GM23338 (cell line): ENCODE results near the gene ITCH. TPM values are rescaled to one million over a fixed set of nuclear protein-coding genes. Genes with fewer than 3 reads are reported as not detected.

Experiments used
- ATAC-seq: fragments of 200-7000 bp; cut with Tn5 transposase; 3 replicates; pipeline ENCODE4 v1.9.1; 2020
- DNase-seq: peaks from one replicate; pipeline ENCODE4 v3.0.0-alpha.2; 2015; ENCODE audit warnings: low spot score
- H2AFZ ChIP-seq: fragments of 200-600 bp; sonication (generic); 2 replicates; pipeline ENCODE4 v1.8.0; 2016; ENCODE audit warnings: antibody characterized with exemption, mild to moderate bottlenecking, moderate library complexity
- H3F3A ChIP-seq: fragments of 200-600 bp; sonication (generic); replicated peaks from 2 replicates; pipeline ENCODE4 v1.8.0; 2017; ENCODE audit warnings: antibody characterized with exemption, mixed run types, low read depth
- H3K27ac ChIP-seq: fragments of 200-600 bp; sonication (generic); 2 replicates; pipeline ENCODE4 v1.6.1; 2016; ENCODE audit warnings: low read depth
- H3K27me3 ChIP-seq: fragments of 200-600 bp; sonication (generic); 2 replicates; pipeline ENCODE4 v1.8.0; 2016; ENCODE audit warnings: mild to moderate bottlenecking, mixed run types, moderate library complexity; ENCODE audit not compliant: insufficient read depth
- H3K36me3 ChIP-seq: fragments of 200-600 bp; sonication (generic); 2 replicates; pipeline ENCODE4 v1.8.0; 2016; ENCODE audit warnings: mild to moderate bottlenecking; ENCODE audit not compliant: insufficient read depth
- H3K4me1 ChIP-seq: fragments of 200-600 bp; sonication (generic); 2 replicates; pipeline ENCODE4 v1.8.0; 2016; ENCODE audit warnings: mild to moderate bottlenecking, moderate library complexity; ENCODE audit not compliant: insufficient read depth
- H3K4me2 ChIP-seq: fragments of 200-600 bp; sonication (generic); 2 replicates; pipeline ENCODE4 v1.7.1; 2017; ENCODE audit warnings: mixed run types
- H3K4me3 ChIP-seq: fragments of 200-600 bp; sonication (generic); 2 replicates; pipeline ENCODE4 v1.6.1; 2016; ENCODE audit warnings: mixed run types
- H3K79me2 ChIP-seq: fragments of 200-600 bp; sonication (generic); replicated peaks from 2 replicates; pipeline ENCODE4 v1.8.0; 2017; ENCODE audit warnings: mild to moderate bottlenecking; ENCODE audit not compliant: insufficient read depth
- H3K9me2 ChIP-seq: fragments of 200-600 bp; sonication (generic); 2 replicates; pipeline ENCODE4 v1.8.0; 2017; ENCODE audit not compliant: insufficient read depth
- H4K20me1 ChIP-seq: fragments of 200-600 bp; sonication (generic); replicated peaks from 2 replicates; pipeline ENCODE4 v1.8.0; 2017; ENCODE audit warnings: mild to moderate bottlenecking; ENCODE audit not compliant: insufficient read depth
- H3K27ac Mint-ChIP-seq: 2 replicates; pipeline ENCODE4 v1.8.0; 2020; ENCODE audit warnings: inconsistent platforms, mild to moderate bottlenecking, moderate library complexity, mixed read lengths
- H3K27me3 Mint-ChIP-seq: 3 replicates; pipeline ENCODE4 v1.8.0; 2022; ENCODE audit warnings: low read depth, mild to moderate bottlenecking, moderate library complexity, mixed read lengths, inconsistent platforms; ENCODE audit not compliant: insufficient read depth, poor library complexity
- H3K36me3 Mint-ChIP-seq: 3 replicates; pipeline ENCODE4 v1.8.0; 2021; ENCODE audit warnings: low read depth, mild to moderate bottlenecking, inconsistent platforms, moderate library complexity, mixed read lengths
- H3K4me1 Mint-ChIP-seq: 3 replicates; pipeline ENCODE4 v1.8.0; 2020; ENCODE audit warnings: mild to moderate bottlenecking, inconsistent platforms, mixed read lengths
- H3K4me3 Mint-ChIP-seq: 3 replicates; pipeline ENCODE4 v1.8.0; 2021; ENCODE audit warnings: moderate library complexity, mild to moderate bottlenecking, inconsistent platforms, mixed read lengths
- H3K9me3 Mint-ChIP-seq: 3 replicates; pipeline ENCODE4 v1.8.0; 2020; ENCODE audit warnings: moderate library complexity, mild to moderate bottlenecking, inconsistent platforms, mixed read lengths
- CREB1 ChIP-seq: fragments of 250-450 bp; sonication (Bioruptor Pico); IDR thresholded peaks from 2 replicates; pipeline ENCODE4 v1.5.0; 2020; ENCODE audit warnings: low read depth, mild to moderate bottlenecking, moderate library complexity
- CTCF ChIP-seq, 2 experiments: fragments of 200-600 bp in 1 of 2; sonication (generic) in 1 of 2; conservative IDR thresholded peaks; 2 replicates each; pipeline versions ENCODE4 v1.5.1 to v1.6.1; 2016 to 2017; ENCODE audit warnings: antibody characterized with exemption in 2 of 2, low read depth in 2 of 2, mild to moderate bottlenecking in 2 of 2, moderate library complexity in 1 of 2
- ETS1 ChIP-seq: IDR thresholded peaks from 2 replicates; pipeline ENCODE4 v1.6.1; 2016; ENCODE audit warnings: antibody characterized with exemption
- EZH2 ChIP-seq: fragments of 200-600 bp; sonication (generic); IDR thresholded peaks from one replicate; pipeline ENCODE4 v1.8.0; 2017; ENCODE audit warnings: antibody characterized with exemption, mild to moderate bottlenecking, low read depth; ENCODE audit not compliant: unreplicated experiment
- EZH2phosphoT487 ChIP-seq: fragments of 200-600 bp; sonication (generic); IDR thresholded peaks from one replicate; pipeline ENCODE4 v1.8.1; 2018; ENCODE audit warnings: antibody characterized with exemption; ENCODE audit not compliant: unreplicated experiment
- JUNB ChIP-seq: IDR thresholded peaks from one replicate; pipeline ENCODE4 v1.6.1; 2016; ENCODE audit warnings: antibody characterized with exemption; ENCODE audit not compliant: unreplicated experiment
- NANOG ChIP-seq: IDR thresholded peaks from 2 replicates; pipeline ENCODE4 v1.6.1; 2016; ENCODE audit warnings: antibody characterized with exemption, borderline replicate concordance
- POLR2AphosphoS5 ChIP-seq: IDR thresholded peaks from 2 replicates; pipeline ENCODE4 v1.6.1; 2016; ENCODE audit warnings: antibody characterized with exemption, low read depth
- REST ChIP-seq: IDR thresholded peaks from one replicate; pipeline ENCODE4 v1.6.1; 2018; ENCODE audit warnings: antibody characterized with exemption; ENCODE audit not compliant: unreplicated experiment
- STAT1 ChIP-seq: IDR thresholded peaks from one replicate; pipeline ENCODE4 v1.6.1; 2016; ENCODE audit warnings: antibody characterized with exemption; ENCODE audit not compliant: unreplicated experiment
- ZNF114 ChIP-seq: fragments of 250-450 bp; sonication (Bioruptor Pico); IDR thresholded peaks from 2 replicates; pipeline ENCODE4 v1.5.0; 2020; ENCODE audit warnings: mild to moderate bottlenecking, moderate library complexity
- ZNF331 ChIP-seq: fragments of 250-450 bp; sonication (Bioruptor Pico); IDR thresholded peaks from 2 replicates; pipeline ENCODE4 v1.5.0; 2020; ENCODE audit warnings: low read depth, mild to moderate bottlenecking, moderate library complexity
- ZNF462 ChIP-seq: fragments of 250-450 bp; sonication (Bioruptor Pico); IDR thresholded peaks from 2 replicates; pipeline ENCODE4 v1.5.0; 2020; ENCODE audit warnings: mild to moderate bottlenecking, moderate library complexity
- polyA plus RNA-seq: library from polyadenylated mRNA; unstranded; fragments of >200 nt; fragmentation: Nextera tagmentation; extraction: Ambion mirVana; gene quantifications from 2 replicates; pipeline ENCODE4 v1.2.1, GENCODE V29; 2016
- total RNA-seq: library from RNA; depleted of rRNA; stranded (reverse); fragments of >200 nt; shearing (Covaris generic); gene quantifications from 2 replicates; pipeline ENCODE4 v1.2.3, GENCODE V29; 2014

The ITCH gene
- total and polyA plus RNA-seq, 2 experiments from 2014 or later, result 16.4 to 31.6 TPM

- peaks cover 97% of the 10 kb centered on the region for H3K79me2 ChIP-seq
- no peaks in the 10 kb centered on the region for H3K27me3 ChIP-seq
- Mint-ChIP-seq H3K4me3 (no peak overlapping the region), H3K27ac (peak overlapping the region; percentile 38; the same call in 1 of the 2 replicates), H3K27me3 (peaks cover 2% of the 10 kb centered on the region), H3K36me3 (peaks cover 11% of the 10 kb centered on the region), H3K4me1 (peaks cover 23% of the 10 kb centered on the region), H3K9me3 (no peaks in the 10 kb centered on the region)
- no peak overlapping the region for H3K4me2 ChIP-seq
- H3K36me3 ChIP-seq, result no peaks in the 10 kb centered on the region
- peaks cover 29% of the 10 kb centered on the region for H4K20me1 ChIP-seq
- H3K4me3 ChIP-seq, result no peak overlapping the region
- H3F3A ChIP-seq, result no peaks in the 10 kb centered on the region
- H3K4me1 ChIP-seq, result peaks cover 7% of the 10 kb centered on the region
- H3K27ac ChIP-seq, result no peak overlapping the region
- TF ChIP-seq ZNF114, result no peak
- TF ChIP-seq ETS1, result no peak
- no peak for TF ChIP-seq POLR2AphosphoS5
- TF ChIP-seq ZNF331 (CRISPR knock-in tag), result no peak
- TF ChIP-seq CTCF (conservative IDR thresholded peaks at IDR 0.05; ENCODE audit: low read depth in 2 of 2), result no peak
- TF ChIP-seq EZH2, result no peak
- TF ChIP-seq ZNF462 (CRISPR knock-in tag), result no peak
- TF ChIP-seq REST, result no peak
- TF ChIP-seq NANOG, result no peak
- TF ChIP-seq JUNB, result no peak
- TF ChIP-seq CREB1 (CRISPR knock-in tag), result no peak
- TF ChIP-seq STAT1, result no peak
- TF ChIP-seq EZH2phosphoT487, result no peak
- ATAC-seq (no peak), DNase-seq (no peak)
- no peak overlapping the region for H2AFZ ChIP-seq
- no peaks in the 10 kb centered on the region for H3K9me2 ChIP-seq
Observed at GRCh38 chr20:34388678-34389077, 25.6 kb downstream of the ITCH start.
